Testis (tissue), 2 donors: Measurements from ENCODE around the gene PAX4.

ENCODE experiments used
- CTCF ChIP-seq, 3 experiments: fragments of 450-650 bp in 2 of 3; fragments of 200-600 bp in 1 of 3; sonication (generic) in 1 of 3; IDR thresholded peaks; one replicate each; pipeline ENCODE4 v1.5.1; 2016 to 2019; ENCODE audit warnings: antibody characterized with exemption in 3 of 3, mild to moderate bottlenecking in 2 of 3, moderate library complexity in 1 of 3
- POLR2A ChIP-seq: fragments of 450-650 bp; IDR thresholded peaks from one replicate; pipeline ENCODE4 v1.6.1; 2017; ENCODE audit warnings: antibody characterized with exemption, mild to moderate bottlenecking, moderate library complexity

- no peak for TF ChIP-seq CTCF (IDR thresholded peaks at IDR 0.05)
- TF ChIP-seq POLR2A: no peak
Measured at GRCh38 chr7:127598318-127598717, 19.6 kb downstream of the PAX4 start.
